Measurements from ENCODE around the gene SLX9. TPM values are rescaled to one million over a fixed set of nuclear protein-coding genes. Genes with fewer than 3 reads are reported as not detected.

SLX9 gene, protein sequence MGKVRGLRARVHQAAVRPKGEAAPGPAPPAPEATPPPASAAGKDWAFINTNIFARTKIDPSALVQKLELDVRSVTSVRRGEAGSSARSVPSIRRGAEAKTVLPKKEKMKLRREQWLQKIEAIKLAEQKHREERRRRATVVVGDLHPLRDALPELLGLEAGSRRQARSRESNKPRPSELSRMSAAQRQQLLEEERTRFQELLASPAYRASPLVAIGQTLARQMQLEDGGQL
- 83.4 and 84.7 TPM in 2 replicates for total RNA-seq

DNA sequence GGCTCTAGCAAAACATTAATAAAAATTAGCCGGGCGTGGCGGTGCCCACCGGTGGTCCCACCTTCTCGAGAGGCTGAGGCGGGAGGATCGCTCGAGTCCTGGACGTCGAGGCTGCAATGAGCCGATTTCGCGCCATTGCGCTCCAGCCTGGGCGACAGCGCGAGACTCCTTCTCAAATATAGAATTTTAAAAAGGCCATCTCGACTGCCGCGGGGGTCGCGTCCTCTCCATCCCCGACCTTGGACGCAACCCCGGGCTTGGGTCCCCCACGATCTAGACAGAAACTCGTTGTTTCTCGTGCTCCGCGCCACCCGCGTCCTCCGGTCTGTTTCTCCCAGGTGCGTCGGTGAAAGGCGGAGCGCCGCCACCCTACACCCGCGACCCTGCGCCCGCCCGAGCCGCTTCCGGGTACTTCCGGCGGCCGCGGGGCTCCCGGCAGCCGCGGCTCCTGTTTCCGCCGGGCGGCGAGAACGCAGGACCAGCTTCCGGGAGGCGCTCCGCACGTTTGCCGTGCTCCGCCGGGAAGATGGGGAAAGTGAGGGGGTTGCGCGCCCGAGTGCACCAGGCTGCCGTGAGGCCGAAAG lies at the start of gene SLX9:
Gene SLX9, plus strand, starts transcription at position 498 of the 584 bp plus-strand sequence. Its CDS starts 29 bp downstream, at position 527.
- Mint-ChIP-seq H3K27me3 (ENCODE audit: insufficient read depth) (no peaks in the 10 kb centered on the region), H3K9me3 (no peaks in the 10 kb centered on the region), H3K27ac (peak within 1 kb of the TSS; percentile 77), H3K36me3 (ENCODE audit: low read depth) (peaks cover 24% of the 10 kb centered on the region), H3K4me1 (ENCODE audit: low read depth) (peaks cover 35% of the 10 kb centered on the region), H3K4me3 (peak within 1 kb of the TSS; percentile 91)
- intact Hi-C loops (cut with micrococcal nuclease), result loop anchor here (1.0 to 2.0 kb wide), 2 partner anchors 19 to 65 kb away; partner anchors contain the start of gene ITGB2
- DNase-seq (ENCODE audit: low spot score), result peak; percentile 78

DNA sequence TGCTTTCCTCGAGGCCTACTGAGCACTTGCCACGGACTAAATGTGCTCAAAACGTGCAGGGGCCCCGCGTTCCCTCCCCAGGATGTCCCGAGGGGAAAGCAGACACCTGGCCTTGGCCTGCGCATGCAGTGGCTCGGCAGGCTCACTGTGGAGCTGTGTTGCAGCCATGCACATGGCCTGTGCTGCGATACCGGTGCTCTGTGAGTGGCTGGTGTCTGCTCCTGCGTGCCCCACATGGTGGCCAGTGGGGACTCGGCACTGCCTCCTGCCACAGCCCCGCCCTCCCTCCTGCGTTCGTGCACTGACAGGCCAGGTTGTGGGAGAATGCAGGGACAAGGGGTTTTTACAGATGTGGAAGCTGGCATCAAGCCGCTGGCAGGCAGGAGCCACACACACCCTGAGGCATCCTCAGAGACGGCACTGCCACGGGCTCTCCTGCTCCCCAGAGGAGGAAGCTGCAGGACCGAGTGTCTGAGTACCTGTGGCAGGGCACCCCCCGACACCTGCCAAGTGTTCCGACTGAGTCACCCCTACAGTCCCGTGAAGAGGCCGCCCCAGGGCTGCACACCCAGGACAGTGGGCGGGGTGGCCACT lies 49.4 kb upstream of the SLX9 start:
- Mint-ChIP-seq H3K27me3 (ENCODE audit: insufficient read depth) (no peaks in the 10 kb centered on the region), H3K9me3 (no peaks in the 10 kb centered on the region), H3K4me3 (no peak overlapping the region), H3K4me1 (ENCODE audit: low read depth) (peaks cover 7% of the 10 kb centered on the region), H3K36me3 (ENCODE audit: low read depth) (peaks cover 18% of the 10 kb centered on the region), H3K27ac (no peak overlapping the region)
- intact Hi-C loops (cut with micrococcal nuclease), result no loop called here
- DNase-seq (ENCODE audit: low spot score), result no peak

DNA sequence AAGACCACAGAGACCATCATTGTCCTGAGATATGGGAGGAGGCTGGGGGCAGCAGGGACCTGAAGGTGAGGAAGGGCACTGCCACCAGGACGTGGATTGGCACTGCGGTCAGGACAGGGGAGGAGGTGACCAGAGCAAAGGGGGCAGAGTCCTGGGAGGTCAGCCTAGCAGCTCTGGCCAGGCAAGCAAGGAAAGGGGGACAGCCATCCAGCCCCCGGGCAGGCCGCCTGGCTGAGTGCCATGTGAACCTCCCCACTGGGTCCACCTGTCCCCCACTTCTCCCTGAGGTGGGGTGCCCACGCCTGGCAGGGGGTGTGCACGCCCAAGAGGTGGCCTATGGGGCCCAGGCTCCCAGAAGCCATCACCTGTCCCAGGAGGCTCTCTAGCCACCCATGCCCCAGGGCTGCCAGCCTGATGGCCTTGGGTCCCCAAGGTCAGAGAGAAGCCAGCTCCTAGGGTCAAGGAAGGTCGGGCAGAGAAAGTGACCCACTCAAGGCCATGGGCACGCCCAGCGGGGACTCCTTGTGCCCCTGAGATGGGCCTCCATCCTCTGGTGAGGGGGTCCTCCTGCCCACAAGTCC lies 48.8 kb upstream of the SLX9 start:
- Mint-ChIP-seq H3K4me3 (no peak overlapping the region), H3K9me3 (no peaks in the 10 kb centered on the region), H3K36me3 (ENCODE audit: low read depth) (peaks cover 19% of the 10 kb centered on the region), H3K4me1 (ENCODE audit: low read depth) (peaks cover 7% of the 10 kb centered on the region), H3K27ac (no peak overlapping the region), H3K27me3 (ENCODE audit: insufficient read depth) (no peaks in the 10 kb centered on the region)
- no peak for DNase-seq (ENCODE audit: low spot score)
- intact Hi-C loops (cut with micrococcal nuclease), result no loop called here

DNA sequence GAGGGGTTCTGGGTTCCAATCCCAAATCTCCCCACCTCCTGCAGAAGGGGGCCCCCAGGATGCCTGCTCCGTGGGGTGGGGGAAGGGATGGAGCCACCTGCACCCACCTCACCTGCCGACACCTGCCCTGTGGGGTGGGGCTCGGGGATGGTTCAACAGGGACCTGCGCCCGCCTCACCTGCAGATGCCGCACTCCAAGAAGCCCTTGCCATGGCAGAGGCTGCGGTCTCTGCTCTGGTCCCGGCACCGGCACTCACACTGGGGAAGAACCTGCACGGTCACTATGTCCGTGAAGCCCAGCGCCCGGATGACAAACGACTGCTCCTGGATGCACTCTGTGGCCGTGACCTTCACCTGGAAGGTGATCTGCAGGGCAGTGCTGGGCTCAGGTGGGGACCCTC lies 48.2 kb upstream of the SLX9 start:
- Mint-ChIP-seq H3K9me3 (no peaks in the 10 kb centered on the region), H3K27ac (no peak overlapping the region), H3K36me3 (ENCODE audit: low read depth) (peaks cover 20% of the 10 kb centered on the region), H3K27me3 (ENCODE audit: insufficient read depth) (no peaks in the 10 kb centered on the region), H3K4me3 (no peak overlapping the region), H3K4me1 (ENCODE audit: low read depth) (peaks cover 7% of the 10 kb centered on the region)
- intact Hi-C loops (cut with micrococcal nuclease), result loop anchor here (1.0 kb wide), 2 partner anchors 20 to 41 kb away; no protein-coding TSS in a partner anchor
- no peak for DNase-seq (ENCODE audit: low spot score)

DNA sequence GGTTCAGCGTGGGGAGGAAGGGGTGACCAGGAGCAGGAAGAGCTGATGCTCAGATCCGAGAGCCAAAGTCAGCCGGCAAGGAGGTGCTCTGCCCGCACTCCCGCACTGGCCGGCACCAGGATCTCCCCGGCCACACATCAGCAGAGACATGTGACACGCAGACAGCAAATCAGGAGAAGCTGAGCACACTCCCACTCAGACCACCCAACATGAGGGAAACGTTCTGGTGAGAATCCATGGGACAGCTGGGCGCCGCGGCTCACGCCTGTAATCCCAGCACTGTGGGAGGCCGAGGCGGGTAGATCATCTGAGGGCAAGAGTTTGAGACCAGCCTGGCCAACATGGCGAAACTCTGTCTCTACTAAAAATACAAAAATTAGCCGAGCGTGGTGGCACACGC lies 47.7 kb upstream of the SLX9 start:
- DNase-seq (ENCODE audit: low spot score), result no peak
- H3K27ac Mint-ChIP-seq, result no peak overlapping the region
- peaks cover 18% of the 10 kb centered on the region for H3K36me3 Mint-ChIP-seq (ENCODE audit: low read depth)
- intact Hi-C loops (cut with micrococcal nuclease), result loop anchor here (1.0 kb wide), 2 partner anchors 19 to 40 kb away; no protein-coding TSS in a partner anchor
- H3K9me3 Mint-ChIP-seq, result no peaks in the 10 kb centered on the region
- H3K4me1 Mint-ChIP-seq (ENCODE audit: low read depth), result peaks cover 7% of the 10 kb centered on the region
- no peak overlapping the region for H3K4me3 Mint-ChIP-seq
- H3K27me3 Mint-ChIP-seq (ENCODE audit: insufficient read depth), result no peaks in the 10 kb centered on the region

DNA sequence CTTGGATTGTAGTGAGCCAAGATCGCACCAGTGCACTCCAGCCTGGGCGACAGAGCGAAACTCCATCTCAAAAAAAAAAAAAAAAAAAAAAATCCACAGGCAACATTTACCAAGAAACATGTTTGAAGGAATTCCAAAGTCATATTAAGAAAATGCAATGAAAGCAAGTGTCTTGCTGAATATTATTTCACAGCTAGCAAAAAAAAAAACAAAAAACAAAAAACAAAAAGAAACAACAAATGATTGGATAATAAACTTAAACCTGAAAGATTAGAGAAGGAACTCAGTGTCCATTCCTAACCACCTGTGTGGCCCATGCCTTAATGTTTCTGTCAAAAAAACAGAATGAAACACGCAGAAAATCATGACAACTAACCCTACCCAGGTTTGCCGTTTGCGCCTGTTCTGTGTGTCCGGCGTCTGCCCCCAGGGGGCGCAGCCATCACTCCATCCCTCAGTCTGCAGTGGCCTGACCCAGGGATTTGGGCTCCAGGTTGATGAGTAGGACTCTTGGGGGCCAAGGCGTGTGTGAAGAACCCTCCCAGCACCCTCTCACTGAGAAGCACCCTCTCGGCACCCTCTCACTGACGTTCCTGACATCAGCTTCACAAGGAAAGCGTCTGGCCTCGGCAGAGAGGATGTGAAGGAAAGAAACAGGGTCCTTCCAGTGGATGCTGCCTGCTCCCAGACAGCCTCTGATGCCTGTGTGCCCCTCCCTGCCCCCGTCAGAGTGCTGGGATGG lies 47.1 kb upstream of the SLX9 start:
- Mint-ChIP-seq H3K4me1 (ENCODE audit: low read depth) (peaks cover 7% of the 10 kb centered on the region), H3K27me3 (ENCODE audit: insufficient read depth) (no peaks in the 10 kb centered on the region), H3K4me3 (no peak overlapping the region), H3K36me3 (ENCODE audit: low read depth) (peaks cover 15% of the 10 kb centered on the region), H3K9me3 (no peaks in the 10 kb centered on the region), H3K27ac (peak overlapping the region; percentile 35)
- intact Hi-C loops (cut with micrococcal nuclease), result loop anchor here (1.0 kb wide), 2 partner anchors 19 to 40 kb away; no protein-coding TSS in a partner anchor
- peak; percentile 68 for DNase-seq (ENCODE audit: low spot score)

DNA sequence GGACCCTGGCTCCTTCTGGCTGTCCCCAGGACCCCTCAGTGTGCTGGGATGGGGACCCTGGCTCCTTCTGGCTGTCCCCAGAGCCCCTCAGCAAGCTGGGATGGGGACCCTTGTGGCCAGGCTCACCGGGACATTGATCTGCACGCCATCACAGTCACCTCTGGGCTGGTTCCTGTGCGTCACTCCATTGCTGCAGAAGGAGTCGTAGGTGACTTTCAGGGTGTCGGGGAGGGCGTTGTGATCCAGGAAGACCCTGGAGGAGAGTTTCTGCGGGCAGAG lies 46.6 kb upstream of the SLX9 start:
- intact Hi-C loops (cut with micrococcal nuclease), result no loop called here
- H3K36me3 Mint-ChIP-seq (ENCODE audit: low read depth), result peaks cover 15% of the 10 kb centered on the region
- peaks cover 7% of the 10 kb centered on the region for H3K4me1 Mint-ChIP-seq (ENCODE audit: low read depth)
- no peak overlapping the region for H3K4me3 Mint-ChIP-seq
- H3K27ac Mint-ChIP-seq, result peak overlapping the region; percentile 81
- no peaks in the 10 kb centered on the region for H3K27me3 Mint-ChIP-seq (ENCODE audit: insufficient read depth)
- H3K9me3 Mint-ChIP-seq, result no peaks in the 10 kb centered on the region
- DNase-seq (ENCODE audit: low spot score), result no peak

DNA sequence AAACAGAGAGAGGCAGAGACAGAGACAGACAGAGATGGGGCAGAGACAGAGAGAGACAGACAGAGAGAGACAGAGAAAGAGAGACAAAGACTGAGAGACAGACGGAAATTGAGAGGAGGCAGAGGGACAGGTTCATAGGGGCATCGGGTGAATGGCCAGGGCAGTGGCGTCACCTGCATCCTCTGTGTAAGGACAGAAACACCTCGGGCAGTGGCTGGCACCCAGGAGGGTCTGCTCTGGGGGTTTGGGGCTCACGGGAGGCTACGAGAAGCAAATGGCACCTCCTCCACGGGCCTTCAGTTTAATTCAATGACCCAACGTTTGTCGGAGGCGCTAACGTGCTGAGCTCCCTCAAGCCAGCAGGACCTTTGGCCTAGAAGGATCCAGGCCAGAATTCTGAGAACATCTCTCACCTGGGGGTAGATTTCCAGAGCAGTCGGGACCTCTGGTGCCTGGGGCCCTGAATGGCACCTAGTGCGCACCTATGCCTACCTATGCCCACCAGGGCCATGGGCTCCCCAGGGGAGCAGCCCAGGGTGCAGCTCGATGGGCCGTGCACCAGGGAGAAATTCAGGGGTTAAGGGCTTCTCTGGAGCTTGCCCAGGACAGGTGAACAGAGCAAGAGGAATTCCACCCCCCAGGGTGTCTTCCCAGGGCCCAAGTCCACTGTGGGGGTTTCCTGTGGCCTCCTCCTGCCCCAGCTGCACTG lies 45.7 kb upstream of the SLX9 start:
- DNase-seq (ENCODE audit: low spot score), result no peak
- no peaks in the 10 kb centered on the region for H3K27me3 Mint-ChIP-seq (ENCODE audit: insufficient read depth)
- no peak overlapping the region for H3K4me3 Mint-ChIP-seq
- no peaks in the 10 kb centered on the region for H3K9me3 Mint-ChIP-seq
- peak overlapping the region; percentile 81 for H3K27ac Mint-ChIP-seq
- intact Hi-C loops (cut with micrococcal nuclease), result no loop called here
- H3K4me1 Mint-ChIP-seq (ENCODE audit: low read depth), result peaks cover 7% of the 10 kb centered on the region
- H3K36me3 Mint-ChIP-seq (ENCODE audit: low read depth), result peaks cover 20% of the 10 kb centered on the region

DNA sequence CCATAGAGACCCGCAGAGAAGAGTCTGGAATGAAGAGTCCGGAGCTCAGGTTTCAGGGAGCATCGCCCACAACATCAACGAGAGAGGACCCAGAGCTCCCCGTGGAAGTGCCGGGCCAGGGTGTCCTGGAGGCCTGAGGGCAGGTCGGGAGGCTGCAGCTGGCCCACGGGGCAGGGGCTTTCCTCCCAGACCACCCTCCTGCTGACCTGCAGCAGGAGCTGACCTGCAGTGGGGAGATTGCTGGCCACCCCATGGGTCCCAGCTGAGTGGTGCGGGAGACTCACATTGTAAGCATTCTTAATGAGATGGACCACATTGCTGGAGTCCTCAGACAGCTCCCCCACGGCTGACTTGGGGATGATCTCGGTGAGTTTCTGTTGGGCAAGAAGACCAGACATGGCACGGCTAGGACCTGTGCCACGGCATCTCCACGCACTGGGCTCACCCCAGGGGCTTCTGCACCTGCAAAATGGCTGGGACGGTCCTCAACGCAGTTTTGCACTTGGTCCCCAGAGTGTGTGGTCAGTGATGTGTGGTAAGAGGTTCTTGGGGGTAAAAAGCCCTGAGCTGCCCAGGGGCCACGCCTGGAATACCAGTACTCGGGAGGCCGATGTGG lies 45.0 kb upstream of the SLX9 start:
- Mint-ChIP-seq H3K36me3 (ENCODE audit: low read depth) (peaks cover 24% of the 10 kb centered on the region), H3K9me3 (no peaks in the 10 kb centered on the region), H3K4me1 (ENCODE audit: low read depth) (peaks cover 7% of the 10 kb centered on the region), H3K27me3 (ENCODE audit: insufficient read depth) (no peaks in the 10 kb centered on the region), H3K27ac (no peak overlapping the region), H3K4me3 (no peak overlapping the region)
- intact Hi-C loops (cut with micrococcal nuclease), result no loop called here
- no peak for DNase-seq (ENCODE audit: low spot score)

DNA sequence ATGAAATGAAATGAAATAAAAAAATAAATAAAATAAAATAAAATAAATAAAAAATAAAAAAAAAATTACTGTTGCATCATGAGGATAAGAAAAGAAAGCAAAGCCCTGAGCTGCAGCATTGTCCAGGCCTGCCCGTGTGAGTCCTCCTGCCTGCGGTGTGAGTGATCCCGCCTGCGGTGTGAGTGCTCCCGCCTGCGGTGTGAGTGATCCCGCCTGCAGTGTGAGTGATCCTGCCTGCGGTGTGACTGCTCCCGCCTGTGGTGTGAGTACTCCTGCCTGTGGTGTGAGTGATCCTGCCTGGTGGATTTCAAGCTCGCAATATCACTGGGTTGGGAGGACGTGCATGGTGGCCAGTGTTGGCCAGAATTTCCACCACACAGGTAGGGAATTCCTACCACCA lies 44.0 kb upstream of the SLX9 start:
- DNase-seq (ENCODE audit: low spot score), result no peak
- intact Hi-C loops (cut with micrococcal nuclease), result no loop called here
- Mint-ChIP-seq H3K36me3 (ENCODE audit: low read depth) (peaks cover 26% of the 10 kb centered on the region), H3K4me1 (ENCODE audit: low read depth) (peaks cover 7% of the 10 kb centered on the region), H3K4me3 (no peak overlapping the region), H3K9me3 (no peaks in the 10 kb centered on the region), H3K27me3 (ENCODE audit: insufficient read depth) (no peaks in the 10 kb centered on the region), H3K27ac (peak overlapping the region; percentile 52)

DNA sequence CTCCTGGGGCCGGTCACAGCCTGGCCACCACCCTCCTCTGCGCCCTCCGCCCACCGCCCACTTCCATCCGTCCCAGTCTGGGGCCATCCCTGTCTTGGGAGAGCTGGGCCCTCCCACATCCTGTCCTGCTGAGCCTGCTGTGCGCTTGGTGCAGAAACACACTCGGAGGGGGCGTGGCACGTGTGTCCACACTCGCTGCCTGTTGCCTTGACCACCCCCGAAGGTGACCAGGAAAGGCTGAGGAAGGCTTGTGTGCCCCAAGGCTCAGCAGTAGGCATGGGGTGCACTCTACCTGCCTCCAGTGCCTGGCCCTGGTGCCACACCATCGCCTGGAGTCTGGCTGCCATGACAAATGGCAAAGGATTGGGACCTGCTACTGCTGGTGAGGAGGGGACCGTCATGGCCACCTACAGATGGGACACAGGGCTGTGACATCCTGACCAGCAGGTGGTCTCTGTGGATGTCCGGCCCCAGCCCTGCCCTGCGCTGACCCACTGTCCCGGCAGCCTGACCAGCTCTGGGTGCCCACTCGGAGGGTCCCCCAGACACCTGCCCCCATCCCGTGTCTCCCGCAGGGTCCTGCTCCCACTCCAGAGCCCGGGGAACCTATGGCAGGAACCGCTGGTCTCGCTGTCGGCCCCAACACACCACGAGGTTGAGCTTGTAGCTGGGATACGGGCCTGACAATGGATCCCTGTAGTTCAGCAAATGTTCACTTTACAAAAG lies 43.1 kb upstream of the SLX9 start:
- Mint-ChIP-seq H3K36me3 (ENCODE audit: low read depth) (peaks cover 29% of the 10 kb centered on the region), H3K27ac (no peak overlapping the region), H3K4me3 (no peak overlapping the region), H3K9me3 (no peaks in the 10 kb centered on the region), H3K4me1 (ENCODE audit: low read depth) (peaks cover 7% of the 10 kb centered on the region), H3K27me3 (ENCODE audit: insufficient read depth) (no peaks in the 10 kb centered on the region)
- no peak for DNase-seq (ENCODE audit: low spot score)
- intact Hi-C loops (cut with micrococcal nuclease), result no loop called here
